ENCODE results near the gene XIST. TPM values are rescaled to one million over a fixed set of nuclear protein-coding genes. Genes with fewer than 3 reads are reported as not detected.

The XIST gene
- total and polyA plus RNA-seq, 2 of the 8 experiments (the other 6 are each of a cell fraction or from before 2014, with no cell fraction given) = 0.06 to 0.19 TPM

DNA sequence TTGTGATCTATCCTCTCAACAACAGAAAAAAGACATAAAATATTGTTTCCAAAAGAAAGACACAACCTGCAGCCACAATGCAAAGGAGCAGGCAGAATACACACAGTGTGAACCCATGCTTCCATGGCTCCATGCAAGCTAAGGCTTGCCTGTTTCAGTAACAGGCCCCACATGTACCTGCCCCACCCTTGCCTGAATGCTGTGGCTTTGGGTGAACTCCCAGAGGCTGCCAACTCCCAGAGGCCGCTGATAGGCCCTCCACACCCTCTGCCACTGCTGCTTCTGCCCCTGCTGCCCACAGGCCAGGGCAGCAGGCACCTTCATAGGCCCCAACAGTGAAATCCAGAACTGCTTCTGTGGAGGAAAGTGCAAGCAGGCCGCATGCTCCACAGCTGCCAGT is 24.4 kb upstream of the XIST start:
- FAIRE-seq (no peak), DNase-seq (ENCODE audit: low read depth in 1 of 2, low spot score in 2 of 2) (no peak)
- no peak overlapping the region for H3K56ac ChIP-seq (replicated peaks; ENCODE audit: insufficient read length, low read depth, low read length)
- peak overlapping the region; percentile 81 for H4K91ac ChIP-seq (replicated peaks; ENCODE audit: insufficient read length, low read length)
- H3K4me3 ChIP-seq (ENCODE audit: extremely low read depth in 1 of 4, insufficient read depth in 2 of 4, low read depth in 3 of 4, low read length in 4 of 4) = no peak overlapping the region
- H3K4me1 ChIP-seq (replicated peaks in 1 of 4; ENCODE audit: control insufficient read depth in 3 of 4, insufficient read depth in 4 of 4, low read length in 3 of 4) = peaks cover 0 to 6% (median 2%) of the 10 kb centered on the region in 4 experiments; a peak in 3 of 7 replicates
- H3K23me2 ChIP-seq (ENCODE audit: low read depth, low read length) = no peaks in the 10 kb centered on the region
- peak overlapping the region; percentile 81; the same call in 1 of the 2 replicates for H2BK5ac ChIP-seq (ENCODE audit: low read depth, low read length)
- no peak overlapping the region for H3K23ac ChIP-seq (ENCODE audit: insufficient read length)
- H2BK120ac ChIP-seq (replicated peaks; ENCODE audit: low read depth, low read length) = no peak overlapping the region
- H2AK5ac ChIP-seq (ENCODE audit: low read depth, low read length) = no peak overlapping the region
- POLR2A ChIA-PET (ENCODE audit: partially characterized antibody) = interaction anchor here (1.5 kb wide), 1 partner anchor 68 kb away, joined by 4 read pairs; no protein-coding TSS in a partner anchor
- no peak overlapping the region for H2AFZ ChIP-seq (ENCODE audit: low read length)
- no peaks in the 10 kb centered on the region for H3K79me2 ChIP-seq (ENCODE audit: control insufficient read depth in 1 of 2, insufficient read depth in 2 of 2, low read length in 2 of 2)
- H3K9me3 ChIP-seq (ENCODE audit: insufficient read depth in 2 of 2, low read depth in 1 of 2, low read length in 1 of 2) = peaks cover 0 to 4% of the 10 kb centered on the region in 2 experiments; a peak in 1 of 4 replicates
- 0 out of 2 replicates have a peak overlapping the region, but pooled peaks have one; percentile 6 for H3K18ac ChIP-seq (ENCODE audit: extremely low read depth, low read length)
- 100% methylated on average over 1 of the region's 2 CpGs; no CpG with 5 or more reads in 1 of the 2 experiments for WGBS, 2 experiments (ENCODE audit: extremely low coverage in 1 of 2, insufficient coverage in 1 of 2, insufficient read length in 1 of 2, insufficient replicate concordance in 2 of 2, low coverage in 1 of 2, low lambda C conversion rate in 2 of 2, missing lambda C conversion rate in 1 of 2)
- H4K5ac ChIP-seq (ENCODE audit: insufficient read length, low read depth, low read length) = no peak overlapping the region
- no peaks in the 10 kb centered on the region for H3K27me3 ChIP-seq (replicated peaks in 1 of 4; ENCODE audit: control insufficient read depth in 3 of 4, extremely low read depth in 1 of 4, insufficient read depth in 3 of 4, low read length in 3 of 4)
- H3K79me1 ChIP-seq (ENCODE audit: low read depth, low read length) = no peaks in the 10 kb centered on the region
- H3K4me2 ChIP-seq (ENCODE audit: insufficient read depth in 1 of 2, low read depth in 2 of 2, low read length in 2 of 2) = no peak overlapping the region
- H3K14ac ChIP-seq (ENCODE audit: insufficient read length) = no peak overlapping the region
- no peak overlapping the region for H3K27ac ChIP-seq (ENCODE audit: low read depth, low read length)
- H4K20me1 ChIP-seq (replicated peaks in 1 of 2; ENCODE audit: control insufficient read depth in 1 of 2, insufficient read depth in 2 of 2, low read length in 2 of 2) = no peaks in the 10 kb centered on the region
- no peak overlapping the region for H4K8ac ChIP-seq (ENCODE audit: extremely low read depth, insufficient read depth, low read length)
- no peak overlapping the region for H3K9ac ChIP-seq (replicated peaks in 1 of 4; ENCODE audit: extremely low read depth in 1 of 4, low read depth in 3 of 4, low read length in 3 of 4)
- H2BK15ac ChIP-seq (ENCODE audit: low read length) = no peak overlapping the region
- H3K36me3 ChIP-seq (ENCODE audit: control insufficient read depth in 2 of 4, insufficient read depth in 4 of 4, low read length in 3 of 4) = no peaks in the 10 kb centered on the region
- 0 out of 2 replicates have a peak overlapping the region, but pooled peaks have one; percentile 50 for H2BK12ac ChIP-seq (ENCODE audit: low read depth, low read length)
- no peak overlapping the region for H3K4ac ChIP-seq (replicated peaks; ENCODE audit: insufficient read length, low read depth, low read length)
- CTCF ChIA-PET (ENCODE audit: partially characterized antibody) = interaction anchor here (1.1 kb wide), 2 partner anchors 10 to 39 kb away, joined by 3 read pairs; no protein-coding TSS in a partner anchor
- peak overlapping the region; percentile 90; the same call in 1 of the 2 replicates for H2BK20ac ChIP-seq (ENCODE audit: low read length)
- TF ChIP-seq BACH1 (IDR thresholded peaks at IDR 0.05; ENCODE audit: low read length) = no peak
- TF ChIP-seq, protein P1, sequence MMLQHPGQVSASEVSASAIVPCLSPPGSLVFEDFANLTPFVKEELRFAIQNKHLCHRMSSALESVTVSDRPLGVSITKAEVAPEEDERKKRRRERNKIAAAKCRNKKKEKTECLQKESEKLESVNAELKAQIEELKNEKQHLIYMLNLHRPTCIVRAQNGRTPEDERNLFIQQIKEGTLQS (IDR thresholded peaks at IDR 0.05; ENCODE audit: insufficient read depth, low read depth, low read length) = no peak
- TF ChIP-seq, protein P2, sequence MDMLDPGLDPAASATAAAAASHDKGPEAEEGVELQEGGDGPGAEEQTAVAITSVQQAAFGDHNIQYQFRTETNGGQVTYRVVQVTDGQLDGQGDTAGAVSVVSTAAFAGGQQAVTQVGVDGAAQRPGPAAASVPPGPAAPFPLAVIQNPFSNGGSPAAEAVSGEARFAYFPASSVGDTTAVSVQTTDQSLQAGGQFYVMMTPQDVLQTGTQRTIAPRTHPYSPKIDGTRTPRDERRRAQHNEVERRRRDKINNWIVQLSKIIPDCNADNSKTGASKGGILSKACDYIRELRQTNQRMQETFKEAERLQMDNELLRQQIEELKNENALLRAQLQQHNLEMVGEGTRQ (IDR thresholded peaks at IDR 0.05; ENCODE audit: low read length) = no peak
- TF ChIP-seq SIN3A (conservative IDR thresholded peaks at IDR 0.05 in 1 of 2, IDR thresholded peaks at IDR 0.05 in 1 of 2; ENCODE audit: low read depth in 1 of 2, low read length in 2 of 2) = no peak
- no peak for TF ChIP-seq NRF1 (IDR thresholded peaks at IDR 0.05; ENCODE audit: low read depth, low read length)
- TF ChIP-seq SRF (IDR thresholded peaks at IDR 0.05; ENCODE audit: low read depth, low read length) = no peak
- TF ChIP-seq BCL11A (IDR thresholded peaks at IDR 0.05; ENCODE audit: low read depth in 2 of 2, low read length in 2 of 2) = no peak
- TF ChIP-seq RBBP5 (IDR thresholded peaks at IDR 0.05; ENCODE audit: borderline replicate concordance, low read depth, low read length) = no peak
- no peak for TF ChIP-seq KDM4A (IDR thresholded peaks at IDR 0.05; ENCODE audit: low read depth, low read length, severe bottlenecking)
- no peak for TF ChIP-seq HDAC2 (IDR thresholded peaks at IDR 0.05; ENCODE audit: borderline replicate concordance in 1 of 2, low read depth in 2 of 2, low read length in 2 of 2)
- TF ChIP-seq SIRT6 (IDR thresholded peaks at IDR 0.05; ENCODE audit: low read length) = no peak
- TF ChIP-seq POLR2AphosphoS5 (IDR thresholded peaks at IDR 0.05; ENCODE audit: low read depth, low read length) = no peak
